CD4-positive, alpha-beta T cell treated with Interleukin-1 beta for 1 hour (primary cell): Measurements from ENCODE around the gene RIMBP2.

Experiments
- DNase-seq, 2 donors: peaks; one replicate each; pipeline ENCODE4 v3.0.0-alpha.2; 2020 to 2022

Gene RIMBP2

GRCh38 chr12:130477701-130478100, 238.4 kb downstream of the RIMBP2 start:
- no peak for DNase-seq

GRCh38 chr12:130477266-130477665, 238.8 kb downstream of the RIMBP2 start:
- DNase-seq, result no peak

- no peak for DNase-seq
Observed at GRCh38 chr12:130476451-130477135, 239.5 kb downstream of the RIMBP2 start.

- DNase-seq, result no peak
Observed at GRCh38 chr12:130474599-130475269, 241.4 kb downstream of the RIMBP2 start.

- DNase-seq, result no peak
Observed at GRCh38 chr12:130473266-130473665, 242.8 kb downstream of the RIMBP2 start.

GRCh38 chr12:130470969-130471368, 245.1 kb downstream of the RIMBP2 start:
- no peak for DNase-seq

- DNase-seq, result no peak
Observed at GRCh38 chr12:130469552-130469951, 246.5 kb downstream of the RIMBP2 start.

GRCh38 chr12:130468700-130469245, 247.3 kb downstream of the RIMBP2 start:
- DNase-seq, result no peak

- DNase-seq, result no peak
Observed at GRCh38 chr12:130468186-130468585, 247.9 kb downstream of the RIMBP2 start.

- DNase-seq, result no peak
Observed at GRCh38 chr12:130465626-130466025, 250.5 kb downstream of the RIMBP2 start.

- no peak for DNase-seq
Observed at GRCh38 chr12:130465046-130465445, 251.1 kb downstream of the RIMBP2 start.

- DNase-seq, result no peak
Observed at GRCh38 chr12:130463818-130464670, 252.1 kb downstream of the RIMBP2 start.

GRCh38 chr12:130463275-130463658, 252.8 kb downstream of the RIMBP2 start:
- DNase-seq, result no peak

- no peak for DNase-seq
Observed at GRCh38 chr12:130462558-130463274, 253.4 kb downstream of the RIMBP2 start.

GRCh38 chr12:130461839-130462557, 254.1 kb downstream of the RIMBP2 start:
- no peak for DNase-seq

- no peak for DNase-seq
Observed at GRCh38 chr12:130461447-130461815, 254.7 kb downstream of the RIMBP2 start.

- DNase-seq, result no peak
Observed at GRCh38 chr12:130460611-130461446, 255.3 kb downstream of the RIMBP2 start.

GRCh38 chr12:130459916-130460315, 256.2 kb downstream of the RIMBP2 start:
- no peak for DNase-seq

- DNase-seq, result no peak
Observed at GRCh38 chr12:130458341-130458740, 257.8 kb downstream of the RIMBP2 start.

GRCh38 chr12:130457215-130457614, 258.9 kb downstream of the RIMBP2 start:
- no peak for DNase-seq
